Islet of Langerhans (tissue), 1 donor: ENCODE measurements around the gene VARS2.

Experiments used
- FAIRE-seq: peaks from one replicate; lab custom pipeline; 2011; peaks lifted over from hg19 to GRCh38; lab: Jason Lieb, UNC

VARS2 gene

DNA sequence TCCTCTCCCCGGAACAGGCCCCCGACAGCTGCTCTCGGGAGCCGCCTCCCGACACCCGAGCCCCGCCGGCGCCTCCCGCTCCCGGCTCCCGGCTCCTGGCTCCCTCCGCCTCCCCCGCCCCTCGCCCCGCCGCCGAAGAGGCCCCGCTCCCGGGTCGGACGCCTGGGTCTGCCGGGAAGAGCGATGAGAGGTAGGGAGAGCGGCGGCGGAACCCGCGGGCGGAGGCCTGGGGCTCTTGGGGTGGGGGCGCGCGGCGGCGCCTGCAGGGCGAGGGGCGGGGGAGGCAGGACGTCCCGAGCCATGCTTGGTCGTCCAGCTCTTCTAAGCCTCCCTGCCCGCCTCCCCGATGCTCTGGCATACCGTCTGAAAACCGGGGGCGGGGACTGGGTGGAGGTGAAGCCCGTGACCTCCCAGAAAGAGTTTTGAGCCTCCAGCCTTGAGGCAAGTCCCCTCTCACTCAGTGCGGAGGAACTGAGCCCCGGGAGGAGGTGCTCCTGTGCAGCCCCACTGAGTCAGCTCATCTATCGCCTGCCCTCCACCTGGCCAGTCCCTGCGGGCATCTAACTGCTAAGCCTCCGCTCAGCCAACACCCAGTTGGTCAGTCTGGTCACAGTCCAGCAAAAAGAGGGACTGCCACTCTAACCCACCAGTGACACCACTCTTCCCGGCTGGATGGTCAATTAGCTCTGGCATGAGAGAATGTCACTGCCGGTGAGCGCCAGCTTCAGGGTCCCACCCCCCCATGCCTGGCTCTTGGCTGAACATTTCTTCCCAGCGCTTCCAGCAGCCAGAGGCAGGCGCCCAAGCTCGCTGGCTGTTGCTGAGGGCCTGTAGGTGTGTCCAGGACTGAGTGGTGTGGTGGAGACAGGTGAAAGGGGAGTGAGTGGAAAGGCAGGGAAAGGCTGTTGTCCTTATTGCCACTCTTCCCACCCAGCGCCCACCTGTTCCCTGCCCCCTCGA is 29.2 kb upstream of the VARS2 start:
- no peak for FAIRE-seq

DNA sequence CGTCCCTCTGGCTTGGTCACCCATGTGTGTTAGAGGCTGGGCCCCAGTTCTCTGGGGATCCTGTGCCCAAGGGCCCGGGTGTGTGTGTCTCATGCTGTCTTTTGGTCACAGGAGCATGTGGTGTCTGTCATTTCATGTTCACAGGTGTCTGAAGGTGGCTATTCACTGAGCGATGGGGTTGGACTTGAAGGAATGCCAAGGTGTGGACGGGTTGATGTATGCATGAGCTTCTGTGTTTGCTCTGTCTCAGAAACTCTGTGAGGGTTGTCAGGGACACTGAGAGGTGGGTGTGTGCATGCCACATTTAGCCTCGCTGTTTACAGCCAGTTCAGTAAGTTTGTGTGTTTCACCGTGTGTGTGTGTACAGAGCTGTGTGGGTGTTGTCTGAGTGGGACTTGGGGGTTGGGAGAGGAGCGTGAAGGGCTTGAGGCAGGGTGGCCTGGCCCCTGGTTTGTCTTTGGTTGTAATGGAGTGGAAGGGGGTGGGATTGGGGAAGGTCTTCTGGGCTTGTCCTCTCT is 28.5 kb upstream of the VARS2 start:
- FAIRE-seq: no peak

DNA sequence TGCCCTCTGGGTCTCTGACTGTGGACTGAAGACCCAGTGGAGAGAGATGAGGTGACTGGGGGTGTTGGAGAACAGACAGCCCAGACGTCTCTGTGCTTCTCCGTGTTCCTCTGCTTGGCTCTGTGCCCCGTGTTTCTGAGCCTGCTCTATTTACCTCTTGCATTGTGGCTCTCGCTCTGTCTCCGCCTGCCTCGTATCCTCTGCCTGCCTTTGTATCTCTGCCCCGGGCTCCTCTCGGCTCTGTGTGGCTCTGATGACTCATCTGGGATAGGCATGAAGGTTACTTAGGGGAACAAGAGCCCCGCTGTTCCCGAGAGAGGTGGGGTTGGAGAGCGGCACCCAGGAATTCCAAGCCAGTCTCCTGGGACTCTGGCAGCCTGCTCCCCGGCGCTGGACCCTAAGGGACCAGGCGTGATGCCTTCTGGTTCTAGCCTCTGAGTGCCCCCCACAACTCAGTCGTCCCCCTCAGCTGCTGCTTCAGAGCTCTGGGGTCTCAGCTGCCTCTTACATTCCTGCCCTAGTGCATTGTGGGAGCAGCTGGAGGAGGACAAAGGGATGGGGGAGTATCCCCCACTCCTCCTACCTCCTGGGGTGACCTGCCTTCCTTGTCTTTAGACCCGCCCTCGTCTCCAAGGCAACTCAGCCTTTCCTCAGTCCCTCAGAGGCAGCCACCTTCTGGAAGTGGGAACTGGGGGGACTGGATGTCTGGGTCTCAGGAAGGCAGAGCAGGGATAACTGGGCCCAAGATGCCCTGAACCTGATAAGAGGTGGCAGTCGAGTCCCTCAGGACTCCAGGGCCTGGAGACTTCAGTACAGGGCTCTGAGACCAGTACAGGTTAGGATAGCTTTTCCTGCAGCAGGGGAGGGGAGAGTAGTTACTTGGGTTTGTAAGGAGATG is 27.8 kb upstream of the VARS2 start:
- FAIRE-seq: no peak

DNA sequence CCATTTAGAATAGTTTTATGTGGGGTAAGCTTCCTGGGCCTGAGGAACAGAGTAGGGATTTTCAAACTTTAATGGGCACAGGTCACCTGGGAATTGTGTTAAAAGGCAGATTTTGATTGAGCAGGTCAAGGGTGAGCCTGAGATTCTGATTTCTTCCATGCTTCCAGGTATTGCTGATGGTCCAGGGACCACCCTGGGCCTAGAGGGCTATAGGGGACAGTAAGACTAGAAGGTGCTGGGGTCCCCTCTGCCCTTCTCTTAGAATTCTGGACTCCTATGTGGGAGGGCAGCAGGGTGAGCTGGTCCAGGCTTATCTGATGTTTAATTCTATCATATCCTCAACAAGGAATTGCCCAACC is 27.2 kb upstream of the VARS2 start:
- no peak for FAIRE-seq

DNA sequence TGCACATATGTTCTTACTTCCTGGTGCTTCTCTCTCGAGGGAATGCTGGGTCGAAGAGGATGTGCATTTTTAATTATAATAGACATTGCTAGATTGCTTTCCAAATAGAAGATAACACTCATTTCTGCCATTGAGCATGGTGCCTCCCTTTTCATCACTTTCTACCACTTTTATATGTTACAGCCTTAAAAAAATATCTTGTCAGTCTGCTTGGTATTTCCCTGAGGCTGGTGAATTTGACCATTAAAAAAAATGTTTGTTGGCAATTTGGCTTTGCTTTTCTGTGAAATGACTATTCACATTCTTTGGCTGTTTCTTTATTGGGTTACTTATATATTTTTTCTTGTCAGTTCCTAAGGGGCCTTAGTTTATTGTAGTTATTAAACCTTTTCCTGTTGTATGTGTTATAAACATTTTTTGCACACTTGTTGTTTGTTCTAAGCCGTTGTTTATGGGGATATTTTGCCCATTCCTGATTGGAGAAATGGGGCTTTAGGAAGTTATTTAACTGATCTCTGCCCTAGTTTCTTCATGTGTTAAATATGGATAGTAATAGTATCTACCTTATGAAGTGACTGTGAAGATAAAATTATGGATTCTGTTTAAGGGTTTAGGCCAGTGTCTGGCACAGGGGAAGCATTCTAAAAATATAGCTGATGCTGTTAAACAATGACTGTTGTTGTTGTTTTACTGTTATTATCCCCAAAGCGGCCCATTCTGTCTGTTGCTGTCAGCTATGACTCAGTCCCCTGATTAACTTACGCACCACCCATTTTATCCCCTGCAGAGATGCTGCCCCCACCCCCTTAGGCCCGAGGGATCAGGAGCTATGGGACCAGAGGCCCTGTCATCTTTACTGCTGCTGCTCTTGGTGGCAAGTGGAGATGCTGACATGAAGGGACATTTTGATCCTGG is 25.9 kb upstream of the VARS2 start:
- FAIRE-seq: no peak

DNA sequence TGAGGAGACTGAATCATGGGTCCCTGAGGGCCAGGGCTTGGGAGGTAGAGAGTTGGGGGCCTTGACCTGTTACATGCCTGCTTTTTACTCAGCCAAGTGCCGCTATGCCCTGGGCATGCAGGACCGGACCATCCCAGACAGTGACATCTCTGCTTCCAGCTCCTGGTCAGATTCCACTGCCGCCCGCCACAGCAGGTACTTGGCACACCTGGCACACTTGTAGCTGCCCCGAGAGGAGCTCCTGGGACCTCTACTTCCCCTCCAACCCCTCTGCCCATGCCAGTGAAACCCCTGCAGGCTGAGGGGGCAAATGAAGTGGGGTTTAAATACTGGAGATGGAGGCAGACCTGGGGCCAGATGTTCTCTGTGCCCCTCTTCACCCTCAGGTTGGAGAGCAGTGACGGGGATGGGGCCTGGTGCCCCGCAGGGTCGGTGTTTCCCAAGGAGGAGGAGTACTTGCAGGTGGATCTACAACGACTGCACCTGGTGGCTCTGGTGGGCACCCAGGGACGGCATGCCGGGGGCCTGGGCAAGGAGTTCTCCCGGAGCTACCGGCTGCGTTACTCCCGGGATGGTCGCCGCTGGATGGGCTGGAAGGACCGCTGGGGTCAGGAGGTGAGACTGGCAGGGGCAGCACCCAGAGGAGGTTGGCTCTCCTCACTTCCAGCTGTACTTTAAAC is 25.1 kb upstream of the VARS2 start:
- FAIRE-seq: no peak

DNA sequence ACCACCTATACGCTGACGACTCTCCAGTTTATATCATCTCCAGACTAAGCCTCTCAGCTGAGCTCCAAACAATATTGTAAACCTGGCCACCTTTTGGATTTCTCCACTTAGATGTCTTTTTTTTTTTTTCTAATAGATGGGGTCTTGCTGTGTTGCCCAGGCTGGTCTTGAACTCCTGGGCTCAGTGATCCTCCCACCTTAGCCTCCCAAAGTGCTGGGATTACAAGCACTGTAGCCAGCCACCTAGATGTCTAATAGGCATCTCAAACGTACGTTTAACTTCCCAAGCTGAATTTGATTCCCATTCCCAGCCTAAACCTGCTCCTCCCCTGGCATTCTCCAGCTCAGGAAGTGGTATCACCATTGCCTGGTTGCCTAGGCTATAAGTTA is 24.5 kb upstream of the VARS2 start:
- FAIRE-seq: no peak

DNA sequence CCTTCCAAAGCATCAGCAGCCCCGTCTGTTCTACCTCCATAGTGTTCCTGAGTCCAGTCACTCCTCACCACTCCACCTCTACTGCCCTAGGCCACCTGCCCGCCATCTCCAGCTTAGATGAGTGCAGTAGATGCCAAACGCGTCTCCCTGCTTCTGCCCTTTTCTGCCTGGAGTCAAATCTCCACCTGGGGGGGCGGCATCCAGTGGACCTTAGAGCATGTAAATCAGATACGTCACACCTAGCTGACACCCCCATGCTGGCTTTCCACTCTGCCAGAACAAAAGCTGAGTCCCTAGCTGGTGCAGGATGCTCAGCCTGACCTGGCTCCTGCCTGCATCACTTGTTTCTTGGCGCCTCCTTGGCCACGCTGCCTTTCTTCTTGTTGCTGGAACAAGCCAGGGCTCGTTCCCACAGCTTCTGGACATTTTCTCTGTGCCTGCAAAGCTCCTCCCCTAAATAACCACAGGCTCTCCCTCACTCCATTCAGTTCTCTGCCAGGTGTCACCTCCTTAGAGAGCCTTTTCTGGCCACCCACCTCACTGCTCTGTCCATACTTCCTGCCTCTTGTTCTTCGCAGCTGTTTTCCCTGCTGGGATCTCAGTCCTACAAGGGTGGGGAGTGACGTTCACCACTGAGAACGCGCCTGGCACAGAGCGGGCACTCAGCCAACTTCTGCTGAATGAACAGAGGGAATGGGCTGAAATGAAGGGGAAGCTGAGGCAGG is 24.0 kb upstream of the VARS2 start:
- no peak for FAIRE-seq

DNA sequence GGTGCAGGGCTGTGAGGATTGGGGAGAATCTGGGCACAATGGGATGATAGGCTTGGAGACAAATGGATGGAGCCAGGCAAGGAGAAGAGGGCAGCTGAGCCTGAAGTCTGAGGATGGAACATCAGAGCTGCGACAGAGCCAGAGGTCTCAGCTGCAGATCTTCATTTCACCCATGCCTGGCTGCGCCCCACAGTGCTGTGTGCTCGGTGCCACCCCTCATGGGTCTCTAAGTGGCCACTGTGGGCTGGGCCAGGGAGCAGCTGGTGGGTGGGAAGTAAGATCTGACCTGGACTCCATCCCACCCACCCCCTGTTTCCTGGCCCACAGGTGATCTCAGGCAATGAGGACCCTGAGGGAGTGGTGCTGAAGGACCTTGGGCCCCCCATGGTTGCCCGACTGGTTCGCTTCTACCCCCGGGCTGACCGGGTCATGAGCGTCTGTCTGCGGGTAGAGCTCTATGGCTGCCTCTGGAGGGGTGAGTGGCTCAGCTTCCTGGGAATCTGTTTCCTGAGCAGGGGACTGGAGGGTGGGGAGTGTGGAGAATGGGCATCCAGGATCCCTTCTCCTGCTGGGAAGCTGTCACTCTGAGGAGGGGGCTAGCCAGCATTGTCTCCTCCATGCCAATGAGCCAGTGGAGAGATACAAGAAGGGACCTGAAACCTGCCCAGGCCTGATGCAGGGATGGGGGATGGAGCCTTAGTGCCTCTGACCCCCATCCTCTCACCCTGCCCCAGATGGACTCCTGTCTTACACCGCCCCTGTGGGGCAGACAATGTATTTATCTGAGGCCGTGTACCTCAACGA is 23.2 kb upstream of the VARS2 start:
- no peak for FAIRE-seq

DNA sequence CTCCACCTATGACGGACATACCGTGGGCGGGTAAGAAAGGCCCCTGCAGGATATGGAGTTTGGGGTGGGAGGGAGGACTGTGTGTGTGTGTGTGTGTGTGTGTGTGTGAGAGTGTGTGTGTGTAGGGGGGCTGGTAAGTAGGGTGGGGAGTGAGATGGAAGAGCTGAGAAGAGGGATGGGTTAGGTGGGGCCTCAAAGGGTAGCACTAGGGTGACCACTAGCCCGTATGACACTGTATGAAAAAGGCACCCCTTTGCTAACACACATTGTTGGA is 22.7 kb upstream of the VARS2 start:
- FAIRE-seq: no peak

DNA sequence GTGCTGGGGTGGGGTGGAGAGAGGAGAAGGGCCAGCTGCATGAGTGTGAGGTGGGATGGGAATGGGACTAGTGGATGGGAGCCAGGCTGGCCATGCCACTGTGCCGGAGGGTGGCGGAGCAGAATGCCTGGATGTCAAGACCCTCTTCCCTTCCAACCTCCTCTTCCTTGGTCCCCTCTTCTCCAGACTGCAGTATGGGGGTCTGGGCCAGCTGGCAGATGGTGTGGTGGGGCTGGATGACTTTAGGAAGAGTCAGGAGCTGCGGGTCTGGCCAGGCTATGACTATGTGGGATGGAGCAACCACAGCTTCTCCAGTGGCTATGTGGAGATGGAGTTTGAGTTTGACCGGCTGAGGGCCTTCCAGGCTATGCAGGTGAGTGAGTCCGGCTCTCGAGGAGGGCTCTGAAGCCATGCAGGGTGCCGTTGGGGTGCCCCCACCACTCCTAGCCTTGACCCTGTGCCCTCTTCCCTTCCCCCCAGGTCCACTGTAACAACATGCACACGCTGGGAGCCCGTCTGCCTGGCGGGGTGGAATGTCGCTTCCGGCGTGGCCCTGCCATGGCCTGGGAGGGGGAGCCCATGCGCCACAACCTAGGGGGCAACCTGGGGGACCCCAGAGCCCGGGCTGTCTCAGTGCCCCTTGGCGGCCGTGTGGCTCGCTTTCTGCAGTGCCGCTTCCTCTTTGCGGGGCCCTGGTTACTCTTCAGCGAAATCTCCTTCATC is 22.1 kb upstream of the VARS2 start:
- FAIRE-seq: no peak

DNA sequence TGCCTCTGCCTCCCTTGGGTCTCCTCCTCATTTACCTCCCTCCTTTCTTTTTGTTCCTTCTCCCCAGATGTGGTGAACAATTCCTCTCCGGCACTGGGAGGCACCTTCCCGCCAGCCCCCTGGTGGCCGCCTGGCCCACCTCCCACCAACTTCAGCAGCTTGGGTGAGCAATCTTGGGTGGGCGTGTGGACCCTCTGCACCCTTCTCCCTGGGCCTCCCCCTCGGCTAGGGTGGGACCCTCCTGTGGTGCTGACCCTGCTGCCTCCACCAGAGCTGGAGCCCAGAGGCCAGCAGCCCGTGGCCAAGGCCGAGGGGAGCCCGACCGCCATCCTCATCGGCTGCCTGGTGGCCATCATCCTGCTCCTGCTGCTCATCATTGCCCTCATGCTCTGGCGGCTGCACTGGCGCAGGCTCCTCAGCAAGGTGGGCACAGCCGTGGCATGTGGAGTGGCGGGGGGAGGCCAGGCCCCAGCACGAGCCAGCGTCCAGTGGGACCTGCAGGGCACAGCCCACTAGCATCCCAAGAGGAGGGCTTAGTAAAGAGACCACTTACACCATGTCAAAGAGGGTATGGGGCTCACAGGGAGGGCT is 20.9 kb upstream of the VARS2 start:
- FAIRE-seq: no peak

DNA sequence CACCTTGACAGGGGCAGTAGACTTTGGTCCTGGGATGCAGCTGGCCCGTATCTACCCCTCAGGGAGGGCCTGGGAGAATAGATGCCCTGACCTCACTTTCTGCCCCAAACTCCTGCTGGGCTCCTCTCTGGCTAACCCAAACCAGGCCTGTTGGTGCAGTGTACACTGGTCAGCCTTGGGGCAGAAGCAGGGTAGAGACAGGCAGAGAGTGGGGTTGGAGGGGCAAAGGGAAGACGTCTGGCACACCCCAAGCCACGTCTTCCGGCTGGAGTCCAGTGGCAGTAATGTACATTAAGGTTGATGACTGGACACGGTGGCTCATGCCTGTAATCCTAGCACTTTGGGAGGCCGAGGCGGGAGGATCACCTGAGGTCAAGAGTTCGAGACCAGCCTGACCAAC is 20.4 kb upstream of the VARS2 start:
- FAIRE-seq: no peak

DNA sequence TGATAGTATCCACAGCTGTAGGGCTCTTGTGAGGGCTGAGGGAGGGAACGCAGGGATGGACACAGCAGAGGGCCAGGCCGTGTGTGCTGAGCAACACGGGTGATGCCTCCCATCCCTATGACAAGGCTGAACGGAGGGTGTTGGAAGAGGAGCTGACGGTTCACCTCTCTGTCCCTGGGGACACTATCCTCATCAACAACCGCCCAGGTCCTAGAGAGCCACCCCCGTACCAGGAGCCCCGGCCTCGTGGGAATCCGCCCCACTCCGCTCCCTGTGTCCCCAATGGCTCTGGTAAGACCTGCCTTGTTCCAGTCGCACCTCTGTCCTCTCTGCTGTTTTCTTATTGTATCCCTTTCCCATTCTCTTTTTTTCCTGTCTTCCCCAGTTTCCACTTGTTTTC is 19.7 kb upstream of the VARS2 start:
- FAIRE-seq: no peak

DNA sequence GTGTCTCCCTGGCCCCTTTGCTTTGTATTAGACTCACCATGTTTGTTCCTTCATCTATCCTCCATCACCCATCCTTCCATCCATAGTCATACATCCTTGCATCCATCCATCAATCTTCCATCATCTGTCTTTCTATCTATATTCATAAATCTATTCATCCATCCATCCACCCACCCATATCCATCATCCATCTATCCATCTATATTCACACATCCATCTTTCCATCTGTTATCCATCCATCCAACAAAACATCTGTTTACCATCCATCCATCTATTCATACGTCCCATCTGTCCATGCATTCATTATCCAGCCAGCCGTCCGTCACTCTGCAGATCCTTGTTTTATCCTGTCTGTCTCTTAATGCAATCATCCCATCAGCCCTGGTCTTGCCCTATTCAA is 19.1 kb upstream of the VARS2 start:
- FAIRE-seq: no peak

DNA sequence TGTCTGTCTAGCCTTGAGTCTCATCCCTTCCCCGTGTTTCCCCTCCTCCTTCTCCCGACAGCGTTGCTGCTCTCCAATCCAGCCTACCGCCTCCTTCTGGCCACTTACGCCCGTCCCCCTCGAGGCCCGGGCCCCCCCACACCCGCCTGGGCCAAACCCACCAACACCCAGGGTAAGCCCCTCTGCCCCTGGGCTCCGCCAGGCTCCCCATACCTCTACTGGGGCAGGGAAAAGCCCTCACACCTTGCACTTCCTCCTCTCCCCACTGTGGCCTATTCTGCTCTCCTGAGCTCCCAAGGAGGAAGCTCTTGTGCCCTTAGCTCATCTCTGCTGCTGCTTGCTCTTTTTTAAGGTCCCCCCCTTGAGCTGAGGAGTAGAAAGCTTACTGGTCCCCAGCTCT is 18.7 kb upstream of the VARS2 start:
- FAIRE-seq: no peak

DNA sequence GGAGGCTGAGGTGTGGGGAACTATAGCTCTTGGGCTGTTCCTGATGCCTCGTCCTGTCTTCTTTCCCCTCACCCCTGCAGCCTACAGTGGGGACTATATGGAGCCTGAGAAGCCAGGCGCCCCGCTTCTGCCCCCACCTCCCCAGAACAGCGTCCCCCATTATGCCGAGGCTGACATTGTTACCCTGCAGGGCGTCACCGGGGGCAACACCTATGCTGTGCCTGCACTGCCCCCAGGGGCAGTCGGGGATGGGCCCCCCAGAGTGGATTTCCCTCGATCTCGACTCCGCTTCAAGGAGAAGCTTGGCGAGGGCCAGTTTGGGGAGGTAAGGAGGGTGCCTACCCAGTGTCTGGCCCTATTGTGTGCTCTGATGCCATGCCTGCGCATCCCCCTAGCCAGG is 17.5 kb upstream of the VARS2 start:
- FAIRE-seq: no peak

DNA sequence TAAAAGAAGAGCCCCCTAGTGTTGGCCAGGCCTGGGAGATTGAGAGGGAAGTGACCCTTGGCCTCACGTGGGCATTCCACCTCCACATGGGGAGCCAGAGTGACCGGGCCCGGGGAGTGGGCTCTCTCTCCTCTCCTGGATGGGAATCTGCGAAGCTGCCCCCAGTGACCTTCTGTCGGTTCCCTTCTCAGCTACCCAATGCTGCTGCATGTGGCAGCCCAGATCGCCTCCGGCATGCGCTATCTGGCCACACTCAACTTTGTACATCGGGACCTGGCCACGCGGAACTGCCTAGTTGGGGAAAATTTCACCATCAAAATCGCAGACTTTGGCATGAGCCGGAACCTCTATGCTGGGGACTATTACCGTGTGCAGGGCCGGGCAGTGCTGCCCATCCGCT is 16.2 kb upstream of the VARS2 start:
- no peak for FAIRE-seq

DNA sequence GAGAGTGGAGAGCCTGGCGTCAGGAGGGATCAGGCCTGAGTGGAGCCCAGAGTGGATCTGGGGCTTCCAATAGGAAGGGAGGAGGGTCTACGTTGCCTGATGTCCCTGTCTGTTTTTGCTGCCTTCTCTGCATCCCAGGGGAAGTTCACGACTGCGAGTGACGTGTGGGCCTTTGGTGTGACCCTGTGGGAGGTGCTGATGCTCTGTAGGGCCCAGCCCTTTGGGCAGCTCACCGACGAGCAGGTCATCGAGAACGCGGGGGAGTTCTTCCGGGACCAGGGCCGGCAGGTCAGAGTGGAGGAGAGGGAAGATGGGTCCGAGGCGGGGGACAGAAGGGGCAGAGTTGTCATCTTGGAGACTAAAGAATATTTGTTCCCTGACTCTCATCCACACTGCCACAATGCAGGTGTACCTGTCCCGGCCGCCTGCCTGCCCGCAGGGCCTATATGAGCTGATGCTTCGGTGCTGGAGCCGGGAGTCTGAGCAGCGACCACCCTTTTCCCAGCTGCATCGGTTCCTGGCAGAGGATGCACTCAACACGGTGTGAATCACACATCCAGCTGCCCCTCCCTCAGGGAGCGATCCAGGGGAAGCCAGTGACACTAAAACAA is 15.2 kb upstream of the VARS2 start:
- no peak for FAIRE-seq
